Neutrophil (primary cell): Measurements from ENCODE around the gene PLPPR3.

Experiments used
- H3K27ac ChIP-seq: fragments of 200-600 bp; sonication (generic); 2 replicates; pipeline ENCODE4 v1.5.1; 2016; ENCODE audit warnings: mild to moderate bottlenecking, moderate library complexity
- H3K27me3 ChIP-seq: fragments of 200-600 bp; sonication (generic); 2 replicates; pipeline ENCODE4 v1.6.0; 2016; ENCODE audit warnings: mild to moderate bottlenecking
- H3K36me3 ChIP-seq: fragments of 200-600 bp; sonication (generic); 2 replicates; pipeline ENCODE4 v1.5.1; 2017
- H3K4me1 ChIP-seq, 2 experiments: fragments of 200-600 bp in 1 of 2; sonication (generic) in 1 of 2; 1 replicate in 1 of 2; 2 replicates in 1 of 2; pipeline versions ENCODE4 v1.5.1 to v1.6.1; 2013 to 2016; ENCODE audit warnings: low read depth in 1 of 2, low read length in 1 of 2, mild to moderate bottlenecking in 1 of 2, moderate library complexity in 1 of 2; ENCODE audit not compliant: control insufficient read depth in 1 of 2, insufficient read depth in 1 of 2
- H3K4me3 ChIP-seq, 2 experiments: fragments of 200-600 bp in 1 of 2; sonication (generic) in 1 of 2; 1 replicate in 1 of 2; 2 replicates in 1 of 2; pipeline ENCODE4 v1.5.1; 2013 to 2016; ENCODE audit warnings: low read depth in 1 of 2, low read length in 1 of 2, mild to moderate bottlenecking in 1 of 2, moderate library complexity in 1 of 2
- H3K9me3 ChIP-seq: fragments of 200-600 bp; sonication (generic); 2 replicates; pipeline ENCODE4 v1.5.1; 2016
- CTCF ChIP-seq: fragments of 200-600 bp; sonication (generic); IDR thresholded peaks from 2 replicates; pipeline ENCODE4 v1.5.1; 2016; ENCODE audit warnings: antibody characterized with exemption

The PLPPR3 gene

GRCh38 chr19:789701-790060, 32.1 kb downstream of the PLPPR3 start:
- no peak for TF ChIP-seq CTCF
- no peak overlapping the region for H3K4me3 ChIP-seq
- H3K27ac ChIP-seq, result no peak overlapping the region
- H3K27me3 ChIP-seq, result no peaks in the 10 kb centered on the region
- H3K4me1 ChIP-seq, result peaks cover 13% of the 10 kb centered on the region in 2 experiments
- no peaks in the 10 kb centered on the region for H3K9me3 ChIP-seq
- no peaks in the 10 kb centered on the region for H3K36me3 ChIP-seq

GRCh38 chr19:788983-789700, 32.6 kb downstream of the PLPPR3 start:
- H3K4me1 ChIP-seq, result peaks cover 13% of the 10 kb centered on the region in 2 experiments
- H3K4me3 ChIP-seq, result no peak overlapping the region
- no peak for TF ChIP-seq CTCF
- H3K9me3 ChIP-seq, result no peaks in the 10 kb centered on the region
- no peak overlapping the region for H3K27ac ChIP-seq
- no peaks in the 10 kb centered on the region for H3K36me3 ChIP-seq
- no peaks in the 10 kb centered on the region for H3K27me3 ChIP-seq

DNA sequence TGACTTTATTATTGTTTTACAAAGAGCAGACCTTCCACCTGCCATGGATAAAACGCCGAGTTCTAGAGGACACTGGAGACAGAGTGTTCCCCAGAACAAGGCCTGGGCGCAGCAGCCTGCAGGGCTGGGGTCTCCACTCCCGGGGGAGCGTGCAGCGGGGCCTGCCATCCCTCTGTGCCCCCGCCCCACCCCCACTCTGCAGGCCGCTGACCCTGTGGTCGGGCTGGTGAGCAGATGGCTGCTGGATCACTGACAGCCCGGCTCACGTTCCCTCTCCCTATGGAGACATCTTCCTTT, 33.1 kb downstream of the PLPPR3 start:
- Histone ChIP-seq H3K4me1 (peaks cover 13% of the 10 kb centered on the region in 2 experiments), H3K9me3 (no peaks in the 10 kb centered on the region), H3K4me3 (no peak overlapping the region), H3K36me3 (no peaks in the 10 kb centered on the region), H3K27me3 (no peaks in the 10 kb centered on the region), H3K27ac (no peak overlapping the region)
- TF ChIP-seq CTCF, result no peak

DNA sequence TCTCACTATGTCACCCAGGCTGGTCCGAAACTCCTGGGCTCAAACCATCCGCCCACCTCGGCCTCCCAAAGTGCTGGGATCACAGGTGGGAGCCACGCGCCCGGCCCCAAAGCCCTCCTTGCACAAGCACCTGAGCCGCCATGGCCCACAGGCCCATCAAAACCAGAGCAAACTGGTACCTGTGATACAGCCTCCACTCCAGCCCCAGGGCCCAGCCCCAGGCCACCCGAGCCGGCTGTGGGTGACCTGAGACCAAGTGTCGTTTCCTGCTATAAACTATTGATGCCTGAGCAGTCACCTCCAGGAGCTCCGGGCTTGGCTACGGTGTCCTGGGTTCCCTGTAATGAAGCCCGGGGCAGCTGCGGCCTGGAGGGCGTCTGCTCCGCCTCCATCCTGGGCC, 34.2 kb downstream of the PLPPR3 start:
- Histone ChIP-seq H3K4me3 (no peak overlapping the region), H3K27ac (no peak overlapping the region), H3K36me3 (no peaks in the 10 kb centered on the region), H3K27me3 (no peaks in the 10 kb centered on the region), H3K9me3 (no peaks in the 10 kb centered on the region), H3K4me1 (peaks cover 13% of the 10 kb centered on the region in 2 experiments)
- no peak for TF ChIP-seq CTCF

GRCh38 chr19:784541-784940, 37.2 kb downstream of the PLPPR3 start:
- Histone ChIP-seq H3K9me3 (no peaks in the 10 kb centered on the region), H3K4me1 (peaks cover 10 to 11% of the 10 kb centered on the region in 2 experiments), H3K27me3 (no peaks in the 10 kb centered on the region), H3K27ac (no peak overlapping the region), H3K4me3 (no peak overlapping the region), H3K36me3 (no peaks in the 10 kb centered on the region)
- TF ChIP-seq CTCF, result no peak
